ENCODE measurements around the gene TFEC.

Gene TFEC

DNA sequence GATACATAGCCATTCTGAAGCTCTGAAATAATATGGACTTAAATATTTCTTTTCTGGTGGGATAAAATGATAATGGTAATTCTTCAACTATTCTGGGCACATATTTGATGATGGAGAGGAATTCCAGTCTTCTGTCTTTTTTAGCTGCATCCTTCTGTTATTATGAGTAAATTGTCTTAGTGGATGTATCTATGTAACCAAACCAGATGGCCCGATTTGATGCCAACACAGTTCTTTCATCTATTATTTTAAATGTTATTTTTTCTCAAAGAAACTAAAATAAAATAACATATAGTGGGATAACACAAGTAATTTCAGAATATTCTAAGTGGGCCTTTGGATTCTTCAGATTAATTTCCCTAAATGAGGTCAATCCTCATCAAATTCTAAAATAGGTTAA, 110.2 kb downstream of the TFEC start:
- no peak for DNase-seq

- no peak for DNase-seq
Observed at GRCh38 chr7:115914951-115915350, 115.6 kb downstream of the TFEC start.

- no peak for DNase-seq
Observed at GRCh38 chr7:115911465-115911864, 119.1 kb downstream of the TFEC start.

DNA sequence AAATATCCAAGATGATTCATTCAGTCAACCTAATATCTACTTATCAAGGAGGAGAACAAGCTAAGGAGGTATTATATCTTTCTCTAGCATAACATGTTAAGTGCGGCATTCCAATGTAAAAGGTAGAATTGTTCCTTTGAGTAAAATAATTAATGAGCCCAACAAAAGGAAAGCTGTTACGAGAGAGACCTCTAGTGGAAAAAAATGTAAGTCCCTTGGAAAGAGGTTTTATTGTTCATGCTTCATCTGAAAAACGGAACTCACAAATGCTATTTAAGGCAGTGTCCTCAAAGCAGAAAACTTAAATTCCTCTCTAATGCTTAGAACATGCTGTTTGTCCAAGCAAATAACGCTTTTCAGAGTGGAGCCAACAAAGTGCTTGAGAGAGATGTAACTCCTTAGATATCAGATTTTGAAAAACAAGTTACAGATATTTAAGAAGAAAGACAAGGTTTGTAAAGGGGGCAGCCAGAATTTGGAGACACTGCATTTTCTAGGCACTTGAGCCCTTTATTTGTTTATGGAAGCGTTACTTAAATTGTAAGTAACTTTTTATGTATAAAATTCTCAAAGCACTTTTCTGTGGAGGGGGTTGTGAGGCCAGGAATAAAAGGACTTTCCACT, 119.9 kb downstream of the TFEC start:
- no peak for DNase-seq

DNA sequence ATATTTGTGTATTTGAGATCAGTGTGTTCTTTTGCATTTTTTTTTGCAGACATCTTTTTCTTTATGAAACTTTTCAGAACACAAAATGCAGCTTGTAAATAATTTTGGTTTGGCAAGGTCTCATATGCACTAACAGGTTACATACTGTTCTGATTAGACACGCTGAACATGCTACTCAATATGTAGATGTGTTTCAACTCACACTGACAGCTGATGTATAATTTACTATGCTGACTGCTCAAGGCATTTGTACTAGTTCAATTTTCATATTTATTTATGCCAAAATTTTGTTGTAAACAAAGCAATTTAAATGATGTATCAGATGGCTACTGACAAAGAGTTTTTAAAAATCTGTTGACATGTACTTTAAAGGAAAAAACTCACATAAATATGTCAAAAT, 123.8 kb downstream of the TFEC start:
- no peak for DNase-seq

GRCh38 chr7:115889669-115889984, 140.9 kb downstream of the TFEC start:
- no peak for DNase-seq

GRCh38 chr7:115888981-115889668, 141.4 kb downstream of the TFEC start:
- no peak for DNase-seq

DNA sequence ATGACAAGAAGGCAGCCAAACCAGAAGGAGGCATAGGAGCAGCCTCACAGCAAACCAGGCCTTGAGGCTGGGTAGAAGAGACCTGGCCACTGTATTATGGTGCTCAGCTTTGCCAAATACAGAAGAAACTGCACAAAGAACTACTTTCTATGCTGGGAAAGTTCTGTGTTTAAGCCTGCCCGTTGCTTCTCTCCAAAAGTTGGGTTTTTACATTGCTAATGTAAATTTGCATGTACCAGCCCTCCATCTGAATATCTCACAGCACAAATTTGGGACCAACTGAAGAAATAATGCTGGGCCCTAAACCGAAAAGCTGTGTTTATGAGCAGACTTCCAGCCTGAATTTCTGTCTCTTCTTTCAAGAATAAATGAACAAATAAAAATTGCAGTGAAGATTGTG, 145.0 kb downstream of the TFEC start:
- DNase-seq, result no peak

All from activated CD4-positive, alpha-beta T cell treated with anti-CD3 and anti-CD28 coated beads, Interleukin-2, amount 50 U/mL, for 1 hour (primary cell).